ENCODE results near the gene FAM184B. TPM values are rescaled to one million over a fixed set of nuclear protein-coding genes. Genes with fewer than 3 reads are reported as not detected.

The FAM184B gene
- total RNA-seq, 4 donors from 2014 or later, result not detected

DNA sequence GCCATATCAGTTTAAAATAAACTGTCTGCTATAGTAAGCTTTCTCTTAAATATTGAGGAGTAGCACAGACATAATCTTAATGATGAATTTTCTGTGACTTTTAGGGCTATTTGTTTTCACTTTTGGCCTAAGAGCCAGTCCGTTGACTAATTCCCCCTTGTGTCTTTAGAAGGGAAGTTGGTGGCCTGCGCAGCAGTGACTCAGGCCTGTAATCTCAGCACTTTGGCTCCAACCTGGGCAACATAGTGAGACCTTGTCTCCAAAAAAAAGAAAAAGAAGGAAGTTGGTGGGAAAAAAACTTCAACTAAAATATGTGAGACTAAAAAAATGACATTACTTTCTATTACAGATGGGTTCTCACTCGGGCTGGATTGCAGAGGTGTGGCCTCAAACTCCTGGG, 32.7 kb upstream of the FAM184B start:
- no peak overlapping the region for H3K27ac ChIP-seq
- H3K9me3 ChIP-seq, result no peaks in the 10 kb centered on the region
- intact Hi-C loops (cut with DNase I), result loop anchor here (10.0 kb wide), 1 partner anchor 781 kb away; no protein-coding TSS in a partner anchor
- H3K4me1 ChIP-seq, result peaks cover 10 to 13% of the 10 kb centered on the region in 2 donors
- no peak for DNase-seq
- WGBS, 2 donors, result 72 to 89% methylated on average over 3 of the region's 3 CpGs
- TF ChIP-seq POLR2A (IDR thresholded peaks at IDR 0.05) (no peak), CTCF (IDR thresholded peaks at IDR 0.05) (no peak)
- no peaks in the 10 kb centered on the region for H3K27me3 ChIP-seq
- no peaks in the 10 kb centered on the region for H3K36me3 ChIP-seq
- no peak overlapping the region for H3K4me3 ChIP-seq (replicated peaks in 1 of 3)

- no peaks in the 10 kb centered on the region for H3K27me3 ChIP-seq
- DNase-seq, result no peak
- intact Hi-C loops (cut with DNase I), result loop anchor here (10.0 kb wide), 1 partner anchor 782 kb away; no protein-coding TSS in a partner anchor
- H3K4me3 ChIP-seq (replicated peaks in 1 of 3), result no peak overlapping the region
- WGBS, 2 donors, result 72 to 74% methylated on average over 3 of the region's 3 CpGs
- no peak for TF ChIP-seq CTCF (IDR thresholded peaks at IDR 0.05)
- TF ChIP-seq POLR2A (IDR thresholded peaks at IDR 0.05), result no peak
- no peaks in the 10 kb centered on the region for H3K9me3 ChIP-seq
- H3K27ac ChIP-seq, result no peak overlapping the region
- H3K4me1 ChIP-seq, result peaks cover 18 to 25% of the 10 kb centered on the region in 2 donors
- no peaks in the 10 kb centered on the region for H3K36me3 ChIP-seq
Observed at GRCh38 chr4:17812801-17813200, 31.4 kb upstream of the FAM184B start.

- WGBS, 2 donors, result 14 to 18% methylated on average over 3 of the region's 3 CpGs
- H3K27me3 ChIP-seq, result no peaks in the 10 kb centered on the region
- no peaks in the 10 kb centered on the region for H3K9me3 ChIP-seq
- H3K4me3 ChIP-seq (replicated peaks in 1 of 3), result no peak overlapping the region
- intact Hi-C loops (cut with DNase I), result loop anchor here (10.0 kb wide), 1 partner anchor 783 kb away; no protein-coding TSS in a partner anchor
- TF ChIP-seq POLR2A (IDR thresholded peaks at IDR 0.05) (no peak), CTCF (IDR thresholded peaks at IDR 0.05) (no peak)
- no peaks in the 10 kb centered on the region for H3K36me3 ChIP-seq
- H3K4me1 ChIP-seq, result peaks cover 21 to 30% of the 10 kb centered on the region in 2 donors
- no peak overlapping the region for H3K27ac ChIP-seq
- DNase-seq, result no peak
Observed at GRCh38 chr4:17812125-17812524, 30.7 kb upstream of the FAM184B start.

- peaks cover 26 to 30% of the 10 kb centered on the region in 2 donors for H3K4me1 ChIP-seq
- WGBS, 2 donors, result 1 to 2% methylated on average over 22 to 30 of the region's 48 CpGs
- H3K4me3 ChIP-seq (replicated peaks in 1 of 3), result peak overlapping the region; percentile 34 to 63 (median 52)
- no peaks in the 10 kb centered on the region for H3K27me3 ChIP-seq
- TF ChIP-seq POLR2A (IDR thresholded peaks at IDR 0.05) (no peak), CTCF (IDR thresholded peaks at IDR 0.05) (no peak)
- intact Hi-C loops (cut with DNase I), result loop anchor here (10.0 kb wide), 1 partner anchor 784 kb away; no protein-coding TSS in a partner anchor
- H3K27ac ChIP-seq, result no peak overlapping the region
- H3K36me3 ChIP-seq, result no peaks in the 10 kb centered on the region
- H3K9me3 ChIP-seq, result no peaks in the 10 kb centered on the region
- no peak for DNase-seq
Observed at GRCh38 chr4:17811078-17811603, 29.7 kb upstream of the FAM184B start.

- peak within 1 kb of the TSS; percentile 55 to 97 (median 63) for H3K4me3 ChIP-seq (replicated peaks in 1 of 3)
- DNase-seq, result peak; percentile 99
- TF ChIP-seq CTCF (IDR thresholded peaks at IDR 0.05), result no peak
- TF ChIP-seq POLR2A (IDR thresholded peaks at IDR 0.05), result peak in 1 of 2 donors; percentile 98
- WGBS, 2 donors, result 0 to 1% methylated on average over 34 of the region's 69 CpGs
- H3K4me1 ChIP-seq, result peaks cover 26 to 30% of the 10 kb centered on the region in 2 donors
- no peaks in the 10 kb centered on the region for H3K27me3 ChIP-seq
- peak within 1 kb of the TSS; percentile 92 to 97 (median 96) for H3K27ac ChIP-seq
- intact Hi-C loops (cut with DNase I), result loop anchor here (10.0 kb wide), 1 partner anchor 784 kb away; no protein-coding TSS in a partner anchor
- no peaks in the 10 kb centered on the region for H3K9me3 ChIP-seq
- no peaks in the 10 kb centered on the region for H3K36me3 ChIP-seq
Observed at GRCh38 chr4:17810260-17811077, 29.0 kb upstream of the FAM184B start, which contains the start of the genes DCAF16 and NCAPG. DCAF16 (minus strand) TSS chr4:17810757; CDS start chr4:17804141, 6,616 bp downstream. NCAPG (plus strand) TSS chr4:17810979; CDS start chr4:17811078, 99 bp downstream.
